Gastroesophageal sphincter (tissue), 4 donors: ENCODE measurements around the gene EXD3. TPM values are rescaled to one million over a fixed set of nuclear protein-coding genes. Genes with fewer than 3 reads are reported as not detected.

ENCODE experiments used
- ATAC-seq: fragments of 150-250 bp; one replicate; pipeline ENCODE4 v1.9.1; 2016; ENCODE audit warnings: mild to moderate bottlenecking, moderate library complexity
- H3K27ac ChIP-seq, 4 donors: fragments of 200-600 bp; sonication (generic) in 3 of 4; 1 replicate in 3 of 4; 2 replicates in 1 of 4; pipeline ENCODE4 v1.5.1; 2016 to 2019
- H3K27me3 ChIP-seq: fragments of 200-600 bp; sonication (generic); one replicate; pipeline ENCODE4 v1.5.1; 2019
- H3K36me3 ChIP-seq, 2 donors: fragments of 200-600 bp; sonication (generic); one replicate each; pipeline ENCODE4 v1.5.1; 2019; ENCODE audit warnings: control low read depth in 1 of 2
- H3K4me1 ChIP-seq, 3 donors: fragments of 200-600 bp; sonication (generic); 1 replicate in 2 of 3; 2 replicates in 1 of 3; pipeline ENCODE4 v1.5.1; 2016 to 2019; ENCODE audit warnings: control low read depth in 2 of 3
- H3K4me3 ChIP-seq, 2 donors: fragments of 200-600 bp; sonication (generic); one replicate each; pipeline ENCODE4 v1.5.1; 2019; ENCODE audit warnings: mild to moderate bottlenecking in 1 of 2, moderate library complexity in 1 of 2
- H3K9me3 ChIP-seq, 3 donors: fragments of 200-600 bp; sonication (generic); one replicate each; pipeline ENCODE4 v1.5.1; 2017 to 2019; ENCODE audit warnings: control low read depth in 2 of 3
- CTCF ChIP-seq, 4 experiments: fragments of 200-600 bp in 2 of 4; fragments of 450-650 bp in 2 of 4; sonication (generic) in 1 of 4; IDR thresholded peaks; one replicate each; pipeline ENCODE4 v1.5.1; 2017 to 2019; ENCODE audit warnings: antibody characterized with exemption in 4 of 4, mild to moderate bottlenecking in 2 of 4, moderate library complexity in 2 of 4
- EP300 ChIP-seq: sonication (generic); formaldehyde crosslinking; IDR thresholded peaks from one replicate; pipeline ENCODE4 v1.6.1; 2017; ENCODE audit warnings: antibody characterized with exemption, mild to moderate bottlenecking
- POLR2A ChIP-seq, 2 donors: fragments of 450-650 bp; IDR thresholded peaks; one replicate each; pipeline ENCODE4 v1.6.1; 2017; ENCODE audit warnings: antibody characterized with exemption in 2 of 2, mild to moderate bottlenecking in 2 of 2, moderate library complexity in 1 of 2
- POLR2AphosphoS5 ChIP-seq: sonication (generic); formaldehyde crosslinking; IDR thresholded peaks from one replicate; pipeline ENCODE4 v1.6.1; 2017; ENCODE audit warnings: antibody characterized with exemption
- WGBS, 2 donors: methylation state at CpG; one replicate each; pipeline ENCODE4 v1.1.5; 2018; ENCODE audit warnings: low coverage in 1 of 2; 5-methylcytosine and 5-hydroxymethylcytosine counted together
- total RNA-seq, 4 donors: library from RNA; depleted of rRNA; stranded (reverse); fragments of >200 nt; gene quantifications; one replicate each; pipeline ENCODE4 v1.1.0, GENCODE V29; 2016

Gene EXD3
- total RNA-seq, 4 donors from 2014 or later = 3.7 to 29.7 (median 10.9) TPM

GRCh38 chr9:137302118-137302448 lies 120.9 kb downstream of the EXD3 start, which contains the start of gene NRARP:
NRARP (minus strand) TSS chr9:137302271; CDS start chr9:137301928, 343 bp downstream.
- no peaks in the 10 kb centered on the region for H3K9me3 ChIP-seq
- H3K4me1 ChIP-seq = peaks cover 0 to 81% (median 41%) of the 10 kb centered on the region in 3 donors
- no peaks in the 10 kb centered on the region for H3K36me3 ChIP-seq
- peak within 1 kb of the TSS in 3 of 4 donors; percentile 67 to 82 (median 75) for H3K27ac ChIP-seq
- peak within 1 kb of the TSS; percentile 28 to 57 for H3K4me3 ChIP-seq
- peak; percentile 82 for ATAC-seq
- WGBS, 2 donors = no CpG with 5 or more reads among the region's 60 CpGs
- peaks cover 92% of the 10 kb centered on the region for H3K27me3 ChIP-seq
- peak; percentile 15 for TF ChIP-seq POLR2AphosphoS5
- peak in 1 of 2 donors; percentile 35 for TF ChIP-seq POLR2A (IDR thresholded peaks at IDR 0.05)
- no peak for TF ChIP-seq EP300

- Histone ChIP-seq H3K27me3 (peaks cover 92% of the 10 kb centered on the region), H3K27ac (peak overlapping the region in 3 of 4 donors; percentile 67 to 78 (median 70)), H3K9me3 (no peaks in the 10 kb centered on the region), H3K4me3 (peak overlapping the region; percentile 28 to 57), H3K4me1 (peaks cover 0 to 81% (median 35%) of the 10 kb centered on the region in 3 donors), H3K36me3 (no peaks in the 10 kb centered on the region)
- no peak for ATAC-seq
- TF ChIP-seq CTCF (IDR thresholded peaks at IDR 0.05) = peak in 1 of 4 experiments; percentile 10
- TF ChIP-seq POLR2AphosphoS5 = no peak
- 0% methylated on average over 20 of the region's 115 CpGs; no CpG with 5 or more reads in 1 of the 2 donors for WGBS, 2 donors
These were observed 121.6 kb downstream of the EXD3 start for GRCh38 chr9:137301081-137301947.

- H3K27me3 ChIP-seq = peaks cover 92% of the 10 kb centered on the region
- H3K36me3 ChIP-seq = no peaks in the 10 kb centered on the region
- H3K9me3 ChIP-seq = no peaks in the 10 kb centered on the region
- peak overlapping the region in 3 of 4 donors; percentile 67 to 78 (median 70) for H3K27ac ChIP-seq
- no peak for ATAC-seq
- 2 to 3% methylated on average over 10 to 25 of the region's 25 CpGs for WGBS, 2 donors
- peaks cover 0 to 81% (median 32%) of the 10 kb centered on the region in 3 donors for H3K4me1 ChIP-seq
- TF ChIP-seq POLR2A (IDR thresholded peaks at IDR 0.05) = no peak
- no peak for TF ChIP-seq EP300
- no peak for TF ChIP-seq CTCF (IDR thresholded peaks at IDR 0.05)
- TF ChIP-seq POLR2AphosphoS5 = no peak
- H3K4me3 ChIP-seq = peak overlapping the region; percentile 28 to 57
These were observed 122.3 kb downstream of the EXD3 start for GRCh38 chr9:137300567-137301080.

DNA sequence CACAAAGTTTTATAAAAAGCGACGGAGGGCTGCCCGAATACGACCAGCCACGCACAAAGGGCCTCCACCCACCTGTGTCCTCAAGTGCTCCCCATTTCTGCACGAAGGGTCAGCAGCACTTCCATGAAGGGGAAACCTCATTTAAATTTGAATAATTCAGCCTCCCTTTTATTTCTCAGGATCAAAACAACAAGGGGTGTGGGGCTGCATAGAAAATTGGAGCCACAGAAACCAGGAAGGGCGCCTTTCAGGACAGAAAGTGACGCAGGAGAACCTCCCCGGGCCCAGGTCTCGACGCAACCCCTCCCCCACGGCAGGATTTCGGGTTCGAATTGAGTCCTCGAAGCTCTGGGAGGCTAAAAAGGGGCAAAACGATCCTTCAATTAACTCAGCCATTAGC lies 123.0 kb downstream of the EXD3 start:
- WGBS, 2 donors = 29 to 35% methylated on average over 16 of the region's 16 CpGs
- no peak for ATAC-seq
- Histone ChIP-seq H3K9me3 (no peaks in the 10 kb centered on the region), H3K27me3 (peaks cover 92% of the 10 kb centered on the region), H3K27ac (peak overlapping the region in 2 of 4 donors; percentile 70 to 78), H3K4me1 (peaks cover 0 to 81% (median 25%) of the 10 kb centered on the region in 3 donors), H3K36me3 (no peaks in the 10 kb centered on the region), H3K4me3 (peak overlapping the region in 1 of 2 donors; percentile 57)
- no peak for TF ChIP-seq EP300

DNA sequence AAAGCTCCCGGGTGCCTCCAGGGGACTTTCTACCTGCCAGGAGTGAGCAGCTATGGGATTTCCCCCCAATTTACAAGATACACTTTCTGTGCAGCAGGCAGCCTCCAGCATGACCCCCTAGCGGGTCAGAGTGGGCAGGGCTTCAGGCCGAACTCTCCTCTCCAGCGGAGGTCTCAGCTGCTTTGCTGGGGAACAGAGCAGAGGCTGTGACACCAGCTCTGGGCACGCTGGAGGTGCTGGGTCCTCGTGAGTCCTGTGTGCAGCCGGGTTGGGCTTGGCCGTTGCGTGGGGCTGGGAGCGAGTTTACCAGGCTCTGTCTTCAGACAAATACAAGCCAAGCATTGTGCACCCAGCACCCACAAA lies 123.8 kb downstream of the EXD3 start:
- ATAC-seq = no peak
- H3K36me3 ChIP-seq = no peaks in the 10 kb centered on the region
- no peaks in the 10 kb centered on the region for H3K9me3 ChIP-seq
- H3K4me3 ChIP-seq = peak overlapping the region in 1 of 2 donors; percentile 57
- H3K27me3 ChIP-seq = peaks cover 92% of the 10 kb centered on the region
- H3K4me1 ChIP-seq = peaks cover 0 to 77% (median 18%) of the 10 kb centered on the region in 3 donors
- 40 to 83% methylated on average over 1 of the region's 10 CpGs for WGBS, 2 donors
- H3K27ac ChIP-seq = peak overlapping the region in 3 of 4 donors; percentile 51 to 76 (median 54)
- TF ChIP-seq EP300 = no peak
- no peak for TF ChIP-seq POLR2AphosphoS5
- no peak for TF ChIP-seq POLR2A (IDR thresholded peaks at IDR 0.05)
- no peak for TF ChIP-seq CTCF (IDR thresholded peaks at IDR 0.05)
